Heart right ventricle (tissue), 16 donors: Measurements from ENCODE around the gene WDFY4. TPM values are rescaled to one million over a fixed set of nuclear protein-coding genes. Genes with fewer than 3 reads are reported as not detected.

Experiments used
- ATAC-seq, 8 donors: fragments of 200-7000 bp; cut with Tn5 transposase; one replicate each; pipeline ENCODE4 v1.9.1; 2020; ENCODE audit warnings: mild to moderate bottlenecking in 8 of 8, moderate library complexity in 8 of 8, moderate number of reproducible peaks in 1 of 8
- DNase-seq, 2 donors: peaks; one replicate each; pipeline ENCODE4 v3.0.0-alpha.2; 2020
- H3K27ac ChIP-seq, 10 donors: fragments of 200-600 bp; sonication (generic) in 2 of 10; one replicate each; pipeline versions ENCODE4 v1.5.0 to v1.8.0; 2020 to 2022; ENCODE audit warnings: mild to moderate bottlenecking in 3 of 10
- H3K27me3 ChIP-seq, 7 donors: fragments of 200-600 bp; one replicate each; pipeline ENCODE4 v1.8.0; 2021 to 2022; ENCODE audit warnings: mild to moderate bottlenecking in 2 of 7
- H3K36me3 ChIP-seq, 9 donors: fragments of 200-600 bp; sonication (generic) in 1 of 9; one replicate each; pipeline versions ENCODE4 v1.5.0 to v1.8.0; 2020 to 2022; ENCODE audit warnings: mild to moderate bottlenecking in 2 of 9
- H3K4me1 ChIP-seq, 9 donors: fragments of 200-600 bp; sonication (generic) in 1 of 9; one replicate each; pipeline versions ENCODE4 v1.5.0 to v1.8.0; 2020 to 2022; ENCODE audit warnings: mild to moderate bottlenecking in 4 of 9
- H3K4me3 ChIP-seq, 10 donors: fragments of 200-600 bp; sonication (generic) in 2 of 10; one replicate each; pipeline versions ENCODE4 v1.5.0 to v1.8.0; 2020 to 2022; ENCODE audit warnings: mild to moderate bottlenecking in 7 of 10, moderate library complexity in 2 of 10
- H3K9me3 ChIP-seq, 11 donors: fragments of 200-600 bp in 10 of 11; sonication (generic) in 2 of 11; one replicate each; pipeline versions ENCODE4 v1.5.0 to v1.8.0; 2013 to 2022; ENCODE audit warnings: mild to moderate bottlenecking in 2 of 11, control low read depth in 1 of 11, moderate library complexity in 1 of 11
- WGBS, 2 donors: extraction: QIAGEN DNeasy Blood & Tissue Kit; methylation state at CpG; one replicate each; pipeline ENCODE4 v1.1.7; 2013; ENCODE audit warnings: inconsistent platforms in 1 of 2; 5-methylcytosine and 5-hydroxymethylcytosine counted together
- intact Hi-C, 10 donors: fragments of 100-400 bp; cut with DNase I; formaldehyde crosslinking; loops; one replicate each; pipeline versions ENCODE4 v1.11.1 to v1.14.2; 2022
- polyA plus RNA-seq, 2 donors: library from polyadenylated mRNA; stranded (reverse); fragments of 200-250 nt; gene quantifications; one replicate each; pipeline ENCODE4 v1.2.3, GENCODE V29; 2013
- total RNA-seq, 10 donors: library from RNA; stranded (reverse); fragmentation: NEBNext Ultra II Directional in 3 of 10; extraction: Animal tissue kit (Norgen Biotek cat#: 25700) in 3 of 10; gene quantifications; one replicate each; pipeline versions ENCODE4 v1.2.1 to v1.2.4, GENCODE V29; 2021 to 2023
- TF ChIP-seq, protein P1 (sequence below), 9 donors: fragments of 200-600 bp; sonication (generic) in 2 of 9; IDR thresholded peaks; one replicate each; pipeline versions ENCODE4 v1.5.0 to v1.8.0; 2021 to 2022; ENCODE audit warnings: antibody characterized with exemption in 9 of 9, mild to moderate bottlenecking in 5 of 9, moderate library complexity in 1 of 9
- donor health status: Arrhythmogenic right ventricular cardiomyopathy.
- donor health status: ischemic (EF 13 %, LVEDD 7.1; RV severe dilation, severe dysfunction).
- donor health status: healthy with polysubstance abuse.
- donor health status: DM: no; HTN: yes; CAD: no.
- donor health status: DM: no; HTN: no; CAD: no.
- donor health status: ischemic (EF 25% LVEDD 6.9; RV normal size, moderate dysfunction).
- donor health status: ischemic (EF 25% LVEDD 5.7; RV mildly dilated, moderate dysfunction).
- donor health status: healthy.
- donor health status: DM: yes; HTN: yes; CAD: no.
- donor health status: Ischemic cardiomyopathy.
- donor health status: ischemic (EF 35%, LVEDD 5.7; RV mildly dilated, moderate dysfunction).
- donor health status: nonischemic (EF 11% LVEDD 7.7; RV severe dilation, severe dysfunction).
- donor health status: DM: yes; HTN: yes; CAD: no.
- donor health status: PGD.
- donor health status: ischemic (EF 29% LVEDD 5.4; RV normal size, mild dysfunction).
- donor health status: nonischemic (EF 23%, LVEDD 6.1; RV moderate dilation, normal function).

The WDFY4 gene
- total and polyA plus RNA-seq, 12 donors: 0.59 to 7.4 (median 0.92) TPM

DNA sequence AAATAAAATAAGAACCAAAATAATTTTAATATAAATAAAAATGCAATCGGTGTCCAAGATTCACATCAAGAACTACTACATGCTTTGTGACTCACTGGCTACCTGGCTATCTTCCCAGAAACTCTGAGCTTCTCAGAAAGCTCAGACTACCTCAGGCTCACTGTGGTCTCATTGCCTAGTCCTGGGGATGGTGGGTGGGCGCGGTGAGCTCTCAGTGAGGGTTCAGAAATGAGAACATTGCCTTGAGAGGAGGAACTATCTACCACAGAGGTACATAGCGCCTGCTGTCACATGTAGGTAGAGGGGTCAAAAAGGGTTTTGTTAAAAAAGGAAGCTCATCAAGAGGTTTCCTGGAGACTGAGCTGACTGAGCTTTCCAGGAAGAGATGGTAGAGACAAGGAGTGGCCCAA is 108.0 kb downstream of the WDFY4 start:
- Histone ChIP-seq H3K4me1 (peaks cover 0 to 30% (median 12%) of the 10 kb centered on the region in 9 donors), H3K4me3 (no peak overlapping the region), H3K9me3 (no peaks in the 10 kb centered on the region), H3K36me3 (no peaks in the 10 kb centered on the region), H3K27ac (peak overlapping the region in 2 of 10 donors; percentile 16 to 43), H3K27me3 (no peaks in the 10 kb centered on the region)
- TF ChIP-seq, protein P1, sequence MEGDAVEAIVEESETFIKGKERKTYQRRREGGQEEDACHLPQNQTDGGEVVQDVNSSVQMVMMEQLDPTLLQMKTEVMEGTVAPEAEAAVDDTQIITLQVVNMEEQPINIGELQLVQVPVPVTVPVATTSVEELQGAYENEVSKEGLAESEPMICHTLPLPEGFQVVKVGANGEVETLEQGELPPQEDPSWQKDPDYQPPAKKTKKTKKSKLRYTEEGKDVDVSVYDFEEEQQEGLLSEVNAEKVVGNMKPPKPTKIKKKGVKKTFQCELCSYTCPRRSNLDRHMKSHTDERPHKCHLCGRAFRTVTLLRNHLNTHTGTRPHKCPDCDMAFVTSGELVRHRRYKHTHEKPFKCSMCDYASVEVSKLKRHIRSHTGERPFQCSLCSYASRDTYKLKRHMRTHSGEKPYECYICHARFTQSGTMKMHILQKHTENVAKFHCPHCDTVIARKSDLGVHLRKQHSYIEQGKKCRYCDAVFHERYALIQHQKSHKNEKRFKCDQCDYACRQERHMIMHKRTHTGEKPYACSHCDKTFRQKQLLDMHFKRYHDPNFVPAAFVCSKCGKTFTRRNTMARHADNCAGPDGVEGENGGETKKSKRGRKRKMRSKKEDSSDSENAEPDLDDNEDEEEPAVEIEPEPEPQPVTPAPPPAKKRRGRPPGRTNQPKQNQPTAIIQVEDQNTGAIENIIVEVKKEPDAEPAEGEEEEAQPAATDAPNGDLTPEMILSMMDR (IDR thresholded peaks at IDR 0.05): no peak
- DNase-seq (no peak), ATAC-seq (peak in 6 of 8 donors; percentile 25 to 66 (median 54))
- 61 to 75% methylated on average over 4 of the region's 4 CpGs for WGBS, 2 donors
- intact Hi-C loops: no loop called here

DNA sequence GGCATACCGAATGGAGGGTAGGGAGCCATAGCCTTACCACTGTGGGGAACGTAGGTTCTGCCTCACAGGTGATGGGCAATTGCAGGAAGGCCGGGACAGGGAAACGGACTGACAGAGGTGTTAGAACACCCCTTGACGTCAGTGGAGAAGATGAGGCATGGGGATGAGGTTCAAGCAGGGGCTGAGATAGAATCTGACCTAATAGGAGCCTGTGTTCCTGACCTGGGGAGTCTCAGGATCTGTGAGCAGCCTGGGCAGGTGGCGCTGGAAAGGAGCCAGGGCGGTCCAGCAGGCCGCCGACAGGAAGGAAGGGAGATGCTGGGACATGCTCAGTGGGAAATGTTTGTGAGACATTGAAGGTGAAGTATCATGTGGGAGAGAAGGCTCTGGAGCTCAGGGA is 109.4 kb downstream of the WDFY4 start:
- intact Hi-C loops: no loop called here
- Histone ChIP-seq H3K27me3 (no peaks in the 10 kb centered on the region), H3K36me3 (no peaks in the 10 kb centered on the region), H3K4me3 (no peak overlapping the region), H3K27ac (no peak overlapping the region), H3K4me1 (peaks cover 0 to 44% (median 14%) of the 10 kb centered on the region in 9 donors), H3K9me3 (no peaks in the 10 kb centered on the region)
- TF ChIP-seq, protein P1 (IDR thresholded peaks at IDR 0.05): no peak
- ATAC-seq: peak in 2 of 8 donors; percentile 39 to 47
- DNase-seq: no peak
- WGBS, 2 donors: 71 to 82% methylated on average over 9 of the region's 9 CpGs

DNA sequence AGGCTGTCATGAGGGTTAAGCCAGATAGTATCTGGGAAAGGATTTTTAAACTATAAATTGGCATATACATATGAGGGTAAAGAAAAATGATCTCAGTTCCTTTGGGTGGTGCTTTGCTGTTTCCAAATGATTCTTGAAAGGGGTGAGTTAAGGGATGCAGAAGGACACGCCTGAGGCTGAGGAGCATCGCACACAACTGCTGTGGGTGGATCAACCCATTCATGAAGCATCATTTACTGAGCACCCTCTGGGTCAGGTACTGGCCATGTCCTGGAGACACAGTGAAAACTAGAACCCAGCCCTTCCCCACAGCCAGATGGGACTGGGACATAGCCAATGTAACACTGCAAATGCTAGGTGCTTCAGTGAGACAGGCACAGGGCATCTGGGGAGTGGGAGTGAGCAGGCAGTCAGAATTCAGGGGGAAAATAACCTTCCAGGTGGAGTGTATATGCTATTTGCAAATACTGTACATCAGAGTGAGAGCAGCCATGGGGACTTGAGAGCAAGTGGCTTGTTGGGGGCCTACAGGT is 112.1 kb downstream of the WDFY4 start:
- H3K27me3 ChIP-seq: no peaks in the 10 kb centered on the region
- ATAC-seq: no peak
- H3K27ac ChIP-seq: no peak overlapping the region
- 96 to 97% methylated on average over 2 of the region's 2 CpGs for WGBS, 2 donors
- no peak for DNase-seq
- H3K4me3 ChIP-seq: no peak overlapping the region
- H3K4me1 ChIP-seq: peaks cover 5 to 57% (median 27%) of the 10 kb centered on the region in 9 donors
- H3K36me3 ChIP-seq: no peaks in the 10 kb centered on the region
- H3K9me3 ChIP-seq: no peaks in the 10 kb centered on the region
- intact Hi-C loops: no loop called here
- TF ChIP-seq, protein P1 (IDR thresholded peaks at IDR 0.05): no peak

DNA sequence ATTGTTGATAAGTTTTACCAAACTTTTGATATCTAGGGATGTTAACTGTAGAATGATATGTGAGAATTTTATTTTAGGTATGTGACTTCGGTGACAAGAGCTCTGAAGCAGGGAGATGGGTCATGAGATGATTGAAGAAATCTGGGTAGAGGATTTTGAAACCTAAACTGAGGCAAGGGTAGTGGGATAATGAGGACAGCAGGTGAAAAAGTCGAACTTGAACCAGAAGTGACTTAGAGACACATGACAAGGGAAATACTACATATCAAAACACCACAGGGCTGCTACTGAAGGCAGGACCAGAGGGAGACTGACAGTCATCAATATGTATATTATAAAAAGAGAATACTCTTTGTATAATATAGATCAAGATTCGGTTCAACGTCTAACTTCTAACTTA is 113.2 kb downstream of the WDFY4 start:
- Histone ChIP-seq H3K27me3 (no peaks in the 10 kb centered on the region), H3K36me3 (no peaks in the 10 kb centered on the region), H3K9me3 (no peaks in the 10 kb centered on the region), H3K4me1 (peaks cover 3 to 51% (median 18%) of the 10 kb centered on the region in 9 donors), H3K4me3 (no peak overlapping the region), H3K27ac (peak overlapping the region in 1 of 10 donors; percentile 90)
- intact Hi-C loops: no loop called here
- 86 to 93% methylated on average over 4 of the region's 4 CpGs for WGBS, 2 donors
- ATAC-seq: no peak
- no peak for DNase-seq
- TF ChIP-seq, protein P1 (IDR thresholded peaks at IDR 0.05): no peak
